ENCODE data around the gene LUZP1. TPM values are rescaled to one million over a fixed set of nuclear protein-coding genes. Genes with fewer than 3 reads are reported as not detected.

Gene LUZP1
- polyA plus RNA-seq, 1 of the 3 experiments (the other 2 are of a cell fraction): 8.9 TPM

- TF ChIP-seq USF2 (IDR thresholded peaks at IDR 0.05; ENCODE audit: borderline replicate concordance, low read depth, low read length) (no peak), FOXJ3 (CRISPR knock-in tag; IDR thresholded peaks at IDR 0.05) (no peak), FOXM1 (IDR thresholded peaks at IDR 0.05; ENCODE audit: low read depth) (no peak), GATA2 (CRISPR knock-in tag; IDR thresholded peaks at IDR 0.05) (no peak), TEAD4 (IDR thresholded peaks at IDR 0.05; ENCODE audit: borderline replicate concordance, insufficient read depth) (no peak), ELF1 (IDR thresholded peaks at IDR 0.05) (no peak), JUND (IDR thresholded peaks at IDR 0.05) (no peak), RFX5 (IDR thresholded peaks at IDR 0.05; ENCODE audit: low read length) (no peak), MAX (IDR thresholded peaks at IDR 0.05; ENCODE audit: low read depth) (no peak), RXRA (IDR thresholded peaks at IDR 0.05; ENCODE audit: borderline replicate concordance, low read depth) (no peak), FOSL2 (IDR thresholded peaks at IDR 0.05; ENCODE audit: borderline replicate concordance, low read depth) (no peak), RAD21 (IDR thresholded peaks at IDR 0.05; ENCODE audit: low read length) (no peak), TCF12 (IDR thresholded peaks at IDR 0.05) (no peak), SMC3 (IDR thresholded peaks at IDR 0.05; ENCODE audit: low read depth, low read length) (no peak)
Observed at GRCh38 chr1:23168445-23169194, at the start of gene LUZP1 (continued).

GRCh38 chr1:23217421-23218115 is 48.9 kb upstream of the LUZP1 start, which contains the start of gene HTR1D:
Gene HTR1D, minus strand, starts transcription at chr1:23217502. Its CDS starts 23,283 bp downstream, at chr1:23194219.
- Histone ChIP-seq H2AFZ (ENCODE audit: low read depth) (peak within 1 kb of the TSS; percentile 83; the same call in 1 of the 2 replicates), H3K4me3 (ENCODE audit: low read depth in 2 of 2, low read length in 1 of 2) (peak within 1 kb of the TSS; percentile 52 to 53), H3K9ac (no peak within 1 kb of the TSS), H3K36me3 (replicated peaks in 1 of 2; ENCODE audit: control insufficient read depth in 1 of 2, insufficient read depth in 2 of 2, low read length in 1 of 2) (no peaks in the 10 kb centered on the region), H3K27me3 (ENCODE audit: insufficient read depth) (peaks cover 14% of the 10 kb centered on the region; the same call in 1 of the 2 replicates), H3K4me2 (peak within 1 kb of the TSS; percentile 81), H3K27ac (ENCODE audit: low read depth in 2 of 2, low read length in 1 of 2) (no peak within 1 kb of the TSS), H3K4me1 (ENCODE audit: control insufficient read depth in 1 of 2, insufficient read depth in 2 of 2, low read depth in 1 of 2, low read length in 1 of 2) (no peaks in the 10 kb centered on the region), H3F3A (replicated peaks; ENCODE audit: insufficient read depth) (peaks cover 4% of the 10 kb centered on the region), H3K79me2 (ENCODE audit: insufficient read depth) (no peaks in the 10 kb centered on the region), H3K9me2 (no peaks in the 10 kb centered on the region), H4K20me1 (ENCODE audit: insufficient read depth) (no peaks in the 10 kb centered on the region), H3K9me3 (no peaks in the 10 kb centered on the region)
- 22% methylated on average over 30 of the region's 45 CpGs for WGBS (ENCODE audit: low lambda C conversion rate)
- DNase-seq: no peak
- ChIA-PET CTCF (interaction anchor here (0.6 to 5.1 kb wide), 21 partner anchors 9 to 235 kb away, joined by 3 to 28 read pairs (median 3); no protein-coding TSS in a partner anchor), POLR2A (no interaction called here)
- TF ChIP-seq MEF2A (IDR thresholded peaks at IDR 0.05; ENCODE audit: borderline replicate concordance, low read depth) (no peak), FOXJ3 (CRISPR knock-in tag; IDR thresholded peaks at IDR 0.05) (no peak), MAX (IDR thresholded peaks at IDR 0.05; ENCODE audit: low read depth) (no peak), ELF1 (IDR thresholded peaks at IDR 0.05) (no peak), CTCF (IDR thresholded peaks at IDR 0.05) (no peak), GABPA (IDR thresholded peaks at IDR 0.05; ENCODE audit: low read depth) (no peak), EZH2phosphoT487 (IDR thresholded peaks at IDR 0.05; ENCODE audit: borderline replicate concordance, low read depth) (no peak), EP300 (IDR thresholded peaks at IDR 0.05; ENCODE audit: borderline replicate concordance in 1 of 2, low read depth in 1 of 2, low read length in 1 of 2) (no peak), MXI1 (IDR thresholded peaks at IDR 0.05; ENCODE audit: low read depth, low read length) (no peak), SIN3A (IDR thresholded peaks at IDR 0.05; ENCODE audit: borderline replicate concordance, low read depth, low read length) (no peak), RAD21 (IDR thresholded peaks at IDR 0.05; ENCODE audit: low read length) (no peak), RXRA (IDR thresholded peaks at IDR 0.05; ENCODE audit: borderline replicate concordance, low read depth) (no peak), TCF12 (IDR thresholded peaks at IDR 0.05) (no peak)
